AG09309 (cell line): ENCODE results near the gene TBCK.

ENCODE experiments used
- DNase-seq: peaks from one replicate; pipeline ENCODE4 v3.0.0-alpha.2; 2010; ENCODE audit warnings: low read depth
- H3K4me3 ChIP-seq: 2 replicates; pipeline ENCODE4 v1.5.1; 2011; ENCODE audit warnings: mild to moderate bottlenecking, low read depth, low read length, moderate library complexity; ENCODE audit not compliant: control insufficient read depth
- TF ChIP-seq, protein P1 (sequence below): IDR thresholded peaks from 2 replicates; pipeline ENCODE4 v1.5.1; 2011; ENCODE audit warnings: mild to moderate bottlenecking, low read depth, low read length, inconsistent platforms; ENCODE audit not compliant: insufficient read depth, control insufficient read depth; ENCODE audit errors: missing control alignments

TBCK gene

DNA sequence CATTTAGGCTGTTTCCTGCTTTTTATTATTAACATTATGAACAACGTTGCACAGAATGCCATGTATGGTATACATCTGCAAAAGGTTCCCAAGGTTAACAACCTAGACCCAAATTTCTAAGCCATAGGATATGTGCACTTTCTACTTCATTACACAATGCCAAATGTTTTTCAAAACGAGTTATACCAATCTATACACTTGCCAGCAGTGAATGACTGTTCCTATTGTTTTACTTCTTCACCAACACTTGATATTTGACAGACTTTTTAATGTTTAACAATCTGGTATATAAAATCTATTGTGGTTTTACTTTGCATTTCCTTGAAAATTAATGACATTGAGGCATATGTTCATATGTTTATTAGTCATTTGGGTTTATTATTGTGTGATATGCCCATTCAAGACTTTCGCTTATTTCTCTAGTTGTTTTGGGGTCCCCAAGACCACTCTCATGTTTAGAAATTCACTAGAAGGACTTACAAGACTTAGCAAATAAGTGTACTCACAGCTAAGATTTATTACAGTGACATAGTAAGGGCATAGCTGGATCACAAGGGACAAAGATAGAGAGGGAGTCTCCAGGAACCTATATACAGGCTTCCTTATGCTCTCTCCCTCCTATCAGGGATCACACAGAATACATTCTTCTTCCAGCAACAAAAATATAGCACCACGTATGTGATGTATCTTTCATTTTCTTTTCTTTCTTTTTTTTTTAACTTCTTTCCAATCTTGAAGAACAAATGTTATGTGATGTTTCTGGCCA is 62.5 kb downstream of the TBCK start:
- H3K4me3 ChIP-seq: no peak overlapping the region
- DNase-seq: no peak
- TF ChIP-seq, protein P1, sequence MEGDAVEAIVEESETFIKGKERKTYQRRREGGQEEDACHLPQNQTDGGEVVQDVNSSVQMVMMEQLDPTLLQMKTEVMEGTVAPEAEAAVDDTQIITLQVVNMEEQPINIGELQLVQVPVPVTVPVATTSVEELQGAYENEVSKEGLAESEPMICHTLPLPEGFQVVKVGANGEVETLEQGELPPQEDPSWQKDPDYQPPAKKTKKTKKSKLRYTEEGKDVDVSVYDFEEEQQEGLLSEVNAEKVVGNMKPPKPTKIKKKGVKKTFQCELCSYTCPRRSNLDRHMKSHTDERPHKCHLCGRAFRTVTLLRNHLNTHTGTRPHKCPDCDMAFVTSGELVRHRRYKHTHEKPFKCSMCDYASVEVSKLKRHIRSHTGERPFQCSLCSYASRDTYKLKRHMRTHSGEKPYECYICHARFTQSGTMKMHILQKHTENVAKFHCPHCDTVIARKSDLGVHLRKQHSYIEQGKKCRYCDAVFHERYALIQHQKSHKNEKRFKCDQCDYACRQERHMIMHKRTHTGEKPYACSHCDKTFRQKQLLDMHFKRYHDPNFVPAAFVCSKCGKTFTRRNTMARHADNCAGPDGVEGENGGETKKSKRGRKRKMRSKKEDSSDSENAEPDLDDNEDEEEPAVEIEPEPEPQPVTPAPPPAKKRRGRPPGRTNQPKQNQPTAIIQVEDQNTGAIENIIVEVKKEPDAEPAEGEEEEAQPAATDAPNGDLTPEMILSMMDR: no peak

DNA sequence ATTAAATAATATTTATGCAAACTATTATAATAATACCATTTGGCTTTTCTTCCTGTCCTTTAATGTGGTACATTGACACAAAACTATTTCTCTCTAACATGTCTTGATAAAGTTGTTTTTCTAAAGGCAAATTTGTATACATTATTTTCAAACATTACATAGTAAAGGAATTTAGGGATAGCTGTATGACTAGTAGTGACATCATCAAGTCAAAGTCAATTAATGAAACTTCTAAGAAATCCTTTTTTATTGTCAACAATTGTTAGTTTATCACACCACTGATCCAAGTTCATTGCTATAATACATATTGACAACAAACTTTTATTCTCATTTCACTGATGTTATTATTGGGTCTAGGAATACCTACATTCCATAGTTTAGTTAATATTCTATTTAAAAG is 68.4 kb downstream of the TBCK start:
- TF ChIP-seq, protein P1: no peak
- H3K4me3 ChIP-seq: no peak overlapping the region
- DNase-seq: no peak

DNA sequence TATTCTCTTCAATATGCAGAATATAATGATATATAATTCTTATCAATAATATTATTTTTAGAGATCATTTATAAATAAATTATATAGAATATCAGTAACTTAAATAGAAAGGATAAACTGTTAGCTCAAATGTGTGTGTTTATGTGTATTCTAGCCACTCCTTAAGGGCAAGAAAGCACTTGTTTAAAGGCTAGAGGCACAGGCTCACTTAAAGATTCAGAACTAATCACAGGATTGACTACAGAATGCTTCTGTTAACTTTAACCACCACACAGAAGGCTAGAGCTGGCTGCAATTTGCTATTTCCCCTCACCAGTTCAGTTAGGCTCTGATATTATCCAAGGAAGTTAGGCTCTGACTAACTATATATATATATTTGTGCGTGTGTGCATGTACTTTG is 69.6 kb downstream of the TBCK start:
- TF ChIP-seq, protein P1: no peak

DNA sequence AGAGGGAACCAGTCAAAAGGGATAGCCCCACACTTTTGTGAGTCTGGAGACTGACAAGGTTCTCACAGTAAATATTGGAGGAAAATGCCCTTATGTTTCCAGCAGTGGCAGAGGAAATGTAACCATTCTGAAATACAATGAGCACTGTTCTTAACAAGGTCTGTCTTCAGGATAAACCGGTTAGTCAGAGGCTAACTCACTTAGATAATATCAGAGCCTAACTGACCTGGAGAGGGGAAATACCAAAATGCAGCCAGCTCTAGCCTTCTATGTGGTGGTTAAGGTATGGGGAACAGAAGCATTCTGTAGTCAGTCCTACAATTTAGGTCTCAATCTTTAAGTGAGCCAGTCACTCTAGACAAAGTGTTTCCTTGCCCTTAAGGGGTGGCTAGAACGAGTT is 70.8 kb downstream of the TBCK start:
- TF ChIP-seq, protein P1: no peak
- H3K4me3 ChIP-seq: no peak overlapping the region
- no peak for DNase-seq

More for the DNA sequence above, 69.6 kb downstream of the TBCK start:
- DNase-seq: no peak
- H3K4me3 ChIP-seq: no peak overlapping the region

DNA sequence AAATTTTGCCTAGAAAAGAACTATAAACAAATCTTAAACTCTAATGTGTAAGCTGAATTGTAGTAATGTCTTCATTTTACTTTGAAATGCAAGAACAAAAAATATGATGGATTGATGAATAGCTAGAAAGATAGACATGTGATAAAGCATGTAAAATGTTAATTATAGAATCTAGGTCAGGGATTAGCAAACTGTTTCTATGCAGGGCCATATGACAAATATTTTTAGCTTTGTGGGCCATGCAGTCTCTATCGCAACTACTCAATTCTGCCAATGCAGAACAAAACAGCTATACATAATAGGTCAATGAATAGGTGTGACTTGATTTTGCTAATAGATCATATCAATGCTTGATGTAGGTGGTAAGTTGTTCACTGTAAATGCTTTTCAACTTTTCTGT is 75.3 kb downstream of the TBCK start:
- no peak for DNase-seq
- TF ChIP-seq, protein P1: no peak
- H3K4me3 ChIP-seq: no peak overlapping the region

DNA sequence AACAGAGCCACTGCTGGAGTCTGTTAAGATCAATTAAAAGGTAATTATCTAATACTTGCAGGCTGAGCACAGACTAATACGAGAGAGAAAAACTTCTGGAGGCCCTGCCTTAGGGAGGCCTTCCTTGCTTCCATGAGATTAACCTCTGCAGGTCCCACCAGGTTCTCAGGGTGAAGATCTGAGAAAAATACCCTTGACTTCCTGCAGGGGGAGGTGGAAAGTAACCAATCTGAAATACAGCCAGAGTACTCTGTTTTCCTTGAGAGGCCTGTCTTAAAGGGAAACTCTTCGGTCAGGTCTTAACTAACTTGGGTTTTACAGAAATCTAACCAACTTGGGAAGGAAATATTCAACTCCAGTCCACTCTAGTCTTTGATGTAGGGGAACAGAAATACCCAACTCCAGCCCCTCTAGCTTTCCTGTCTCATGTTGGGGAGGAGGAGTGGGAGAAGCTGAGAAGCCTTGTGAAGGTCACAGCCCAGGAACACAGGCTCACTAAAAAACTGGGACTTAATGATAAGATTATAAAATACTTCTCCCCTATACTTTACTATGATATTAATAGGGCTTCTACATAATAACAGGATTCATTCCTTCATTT is 77.1 kb downstream of the TBCK start:
- peak; percentile 7 for DNase-seq
- no peak overlapping the region for H3K4me3 ChIP-seq
- TF ChIP-seq, protein P1: peak; percentile 69
